ENCODE data around the gene FYN.
A peak's percentile ranks its signal among the peaks of the same experiment; 100 is the strongest.

The FYN gene

DNA sequence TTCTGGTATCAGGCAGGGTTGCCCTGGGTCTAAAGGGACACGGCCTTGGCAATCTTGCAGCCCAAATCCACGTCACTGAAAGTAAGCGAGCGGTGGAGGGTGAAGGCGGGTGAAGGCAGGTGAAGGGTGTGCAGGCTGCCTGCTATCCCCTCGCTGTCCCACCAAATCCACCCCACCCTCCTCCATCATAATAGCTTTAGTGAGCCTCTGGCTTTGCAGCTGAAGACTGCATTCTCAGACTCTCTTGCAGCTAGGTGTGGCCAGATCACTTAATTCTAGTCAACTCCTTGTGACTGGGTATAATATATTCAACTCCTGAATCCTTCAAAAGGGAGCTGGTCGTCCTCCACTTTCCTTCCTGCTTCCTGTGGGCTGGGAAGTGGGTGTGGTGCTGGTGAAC lies 140.9 kb downstream of the FYN start:
- DNase-seq: no peak

DNA sequence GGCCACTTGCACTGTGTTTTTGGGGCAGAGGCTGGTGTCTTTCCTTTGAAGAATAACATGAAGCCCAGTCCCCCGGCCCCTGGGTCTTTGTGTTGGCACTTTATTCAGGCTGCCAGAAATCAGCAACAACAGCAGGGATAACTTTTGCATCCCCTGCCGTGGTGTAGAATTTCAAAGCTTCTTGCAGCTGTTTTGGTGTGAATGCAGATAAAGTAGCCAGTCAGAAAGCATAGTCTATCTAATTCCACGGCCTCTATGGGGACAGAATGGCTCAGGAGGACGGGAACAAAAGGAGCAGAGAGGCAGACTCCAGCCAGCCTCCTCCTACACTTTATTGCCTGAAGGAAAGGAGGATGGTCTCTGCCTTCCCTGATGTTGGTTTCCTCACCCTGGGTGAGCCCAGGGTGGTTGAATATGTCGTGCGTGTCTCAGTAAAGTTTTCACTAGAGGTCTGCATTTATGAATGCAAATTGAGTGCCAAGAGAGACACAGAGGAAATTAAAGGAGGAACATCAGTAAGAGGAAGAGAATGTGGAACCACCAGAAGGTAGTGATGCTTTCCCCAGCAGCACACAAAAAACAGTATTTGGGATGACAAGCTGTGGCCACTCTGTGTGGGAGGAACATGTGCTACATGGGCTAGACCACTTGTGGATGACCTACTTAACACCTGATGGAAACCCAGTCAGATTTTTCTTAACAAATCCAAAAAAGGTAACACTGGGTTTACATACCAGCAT lies 141.6 kb downstream of the FYN start:
- DNase-seq: no peak

- DNase-seq: peak in 47 of 56 donors; percentile 11 to 84 (median 56)
Observed at GRCh38 chr6:111730864-111731263, 142.4 kb downstream of the FYN start.

GRCh38 chr6:111727802-111728201 lies 145.4 kb downstream of the FYN start:
- peak in 1 of 56 donors; percentile 25 for DNase-seq

DNA sequence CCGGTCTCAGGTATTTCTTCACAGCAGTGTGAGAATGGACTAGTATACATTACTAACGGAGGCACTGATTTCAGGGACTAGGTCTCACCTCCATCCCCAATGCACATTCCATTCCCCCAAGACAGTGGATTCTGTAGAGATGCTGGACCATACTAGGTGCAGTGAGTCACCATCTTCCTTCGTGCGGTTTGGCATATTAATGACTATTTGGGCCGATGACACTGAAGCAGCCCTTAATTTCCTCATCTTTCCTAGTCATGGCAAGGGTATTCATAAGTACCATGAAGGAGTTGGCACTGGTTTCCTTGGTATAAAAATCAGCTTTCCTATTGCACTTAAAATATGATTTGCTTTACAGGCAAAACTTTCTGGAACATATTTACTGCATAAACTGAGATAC lies 146.2 kb downstream of the FYN start:
- DNase-seq: no peak

- DNase-seq: peak in 22 of 56 donors; percentile 9 to 63 (median 30)
Observed at GRCh38 chr6:111725446-111726112, 147.7 kb downstream of the FYN start.

GRCh38 chr6:111724505-111724904 lies 148.7 kb downstream of the FYN start:
- DNase-seq: no peak

DNA sequence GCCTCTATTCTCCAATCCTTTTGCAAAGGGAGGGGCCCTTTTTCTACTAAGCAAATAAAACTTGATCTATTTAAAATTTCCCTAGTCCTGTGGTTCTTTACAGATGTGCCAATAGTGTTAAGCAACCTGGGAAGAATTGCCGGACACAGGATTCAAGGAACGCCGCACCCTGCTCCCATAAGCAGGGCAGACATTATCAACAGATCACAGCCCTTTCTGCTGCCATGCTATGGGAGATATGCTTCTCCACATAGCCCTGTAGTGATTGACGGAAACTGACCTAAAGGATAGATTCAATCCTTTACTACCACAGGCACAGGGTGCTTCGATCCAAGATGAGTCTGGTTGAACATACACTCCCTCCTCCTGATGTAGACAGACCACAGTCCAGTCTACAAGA lies 149.2 kb downstream of the FYN start:
- DNase-seq: no peak

GRCh38 chr6:111723412-111723970 lies 149.8 kb downstream of the FYN start:
- no peak for DNase-seq

DNA sequence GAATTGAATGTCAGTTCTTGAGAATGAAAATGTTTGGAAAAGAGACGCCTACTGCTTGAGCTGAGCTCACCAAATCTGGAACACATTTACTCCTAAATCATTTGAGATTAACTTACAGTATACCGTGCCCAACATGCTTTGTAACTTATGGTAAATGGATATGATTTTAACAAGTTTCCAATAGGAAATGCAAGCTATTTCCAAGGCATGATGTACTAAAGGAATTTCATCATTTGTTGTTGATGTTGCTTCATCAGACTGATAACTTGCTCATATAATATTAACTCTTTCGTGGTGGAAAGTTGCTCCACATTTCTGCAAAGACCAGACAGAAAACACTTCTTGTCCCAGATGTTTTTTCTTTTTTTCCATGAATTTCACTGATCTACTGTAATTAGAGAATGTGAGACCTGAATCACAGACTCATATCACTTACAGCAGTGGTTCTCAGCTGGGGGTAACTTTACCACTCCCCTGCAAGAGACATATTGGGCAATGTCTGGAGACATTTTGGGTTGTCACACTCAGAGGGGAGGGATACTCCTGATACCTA lies 151.0 kb downstream of the FYN start:
- DNase-seq: no peak

DNA sequence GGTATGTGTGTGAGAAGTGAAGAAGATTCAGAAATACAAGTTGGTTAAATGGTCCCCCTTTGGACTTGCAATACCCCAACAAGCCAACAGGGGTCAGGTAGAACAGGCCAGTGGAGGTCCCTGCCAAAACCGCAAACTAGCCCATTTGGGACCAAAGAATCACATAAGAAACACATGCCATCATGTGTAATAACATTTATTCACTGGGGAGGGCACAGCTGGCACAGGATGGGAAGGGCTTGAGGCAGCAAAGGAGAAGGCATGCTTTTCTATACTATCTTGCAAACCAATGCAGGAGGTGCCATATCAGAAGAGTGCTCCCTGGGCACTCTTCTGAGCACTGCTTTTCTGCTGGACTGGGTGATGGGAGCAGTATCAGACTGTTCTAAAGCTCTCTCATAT lies 151.5 kb downstream of the FYN start:
- DNase-seq: no peak

- DNase-seq: no peak
Observed at GRCh38 chr6:111720931-111721496, 152.2 kb downstream of the FYN start.

- no peak for DNase-seq
Observed at GRCh38 chr6:111718990-111719389, 154.3 kb downstream of the FYN start.

DNA sequence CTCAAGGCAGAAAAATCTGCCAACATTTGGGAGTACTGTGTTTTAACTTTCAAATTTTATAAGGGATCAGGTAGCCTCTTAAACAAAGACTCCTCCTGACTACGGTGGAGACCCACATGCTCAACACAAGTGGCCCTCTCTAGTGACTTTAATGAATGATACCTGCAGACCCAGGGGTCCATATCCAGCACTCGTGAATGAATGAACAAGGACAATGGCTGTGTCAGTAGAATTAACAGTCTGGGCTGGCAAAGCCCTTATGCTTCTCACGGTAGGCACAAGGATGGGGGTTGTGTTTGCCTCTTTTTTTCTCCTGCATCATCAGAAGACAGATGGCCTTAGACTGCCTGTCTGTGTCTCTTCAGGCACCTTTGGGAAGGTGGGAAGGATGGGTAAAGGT lies 154.9 kb downstream of the FYN start:
- no peak for DNase-seq

GRCh38 chr6:111717621-111718020 lies 155.6 kb downstream of the FYN start:
- DNase-seq: no peak

DNA sequence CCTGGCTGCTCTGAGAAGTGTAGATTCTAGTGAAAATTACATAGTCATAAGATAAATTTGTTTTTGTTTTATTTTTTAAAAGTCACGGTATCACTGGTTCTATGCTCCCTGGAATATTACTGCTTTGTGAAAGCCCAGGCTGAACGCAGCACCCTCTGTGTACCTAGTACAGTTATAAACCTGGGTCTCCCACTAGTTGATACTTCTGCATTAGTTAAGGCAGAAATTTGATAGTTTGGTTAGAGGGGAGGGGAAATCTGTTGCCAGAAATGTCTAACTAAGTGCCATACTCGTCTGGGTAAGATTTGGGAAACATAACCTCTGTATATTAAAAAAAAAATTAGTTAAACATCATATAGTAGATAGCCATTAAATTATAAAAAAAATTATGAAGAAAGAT lies 156.9 kb downstream of the FYN start:
- no peak for DNase-seq

DNA sequence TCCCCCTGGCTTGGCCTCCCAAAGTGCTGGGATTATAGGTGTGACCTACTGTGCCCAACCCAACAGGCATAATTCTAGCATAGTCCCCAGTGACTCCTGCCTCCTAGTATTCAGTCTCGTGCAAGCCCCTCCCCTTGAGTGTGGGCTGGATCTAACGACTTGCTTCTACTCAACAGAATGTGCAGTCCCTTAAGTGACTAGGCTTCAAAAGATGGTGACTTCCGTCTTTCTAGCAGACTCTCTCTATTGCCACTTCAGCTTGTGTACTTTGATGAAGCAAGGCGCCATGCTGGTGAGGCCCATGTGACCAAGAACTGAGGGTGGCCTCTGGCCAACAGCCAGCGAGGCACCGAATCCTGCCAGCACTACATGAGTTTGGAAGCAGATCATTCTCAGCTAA lies 157.9 kb downstream of the FYN start:
- DNase-seq: peak in 25 of 56 donors; percentile 11 to 71 (median 32)

DNA sequence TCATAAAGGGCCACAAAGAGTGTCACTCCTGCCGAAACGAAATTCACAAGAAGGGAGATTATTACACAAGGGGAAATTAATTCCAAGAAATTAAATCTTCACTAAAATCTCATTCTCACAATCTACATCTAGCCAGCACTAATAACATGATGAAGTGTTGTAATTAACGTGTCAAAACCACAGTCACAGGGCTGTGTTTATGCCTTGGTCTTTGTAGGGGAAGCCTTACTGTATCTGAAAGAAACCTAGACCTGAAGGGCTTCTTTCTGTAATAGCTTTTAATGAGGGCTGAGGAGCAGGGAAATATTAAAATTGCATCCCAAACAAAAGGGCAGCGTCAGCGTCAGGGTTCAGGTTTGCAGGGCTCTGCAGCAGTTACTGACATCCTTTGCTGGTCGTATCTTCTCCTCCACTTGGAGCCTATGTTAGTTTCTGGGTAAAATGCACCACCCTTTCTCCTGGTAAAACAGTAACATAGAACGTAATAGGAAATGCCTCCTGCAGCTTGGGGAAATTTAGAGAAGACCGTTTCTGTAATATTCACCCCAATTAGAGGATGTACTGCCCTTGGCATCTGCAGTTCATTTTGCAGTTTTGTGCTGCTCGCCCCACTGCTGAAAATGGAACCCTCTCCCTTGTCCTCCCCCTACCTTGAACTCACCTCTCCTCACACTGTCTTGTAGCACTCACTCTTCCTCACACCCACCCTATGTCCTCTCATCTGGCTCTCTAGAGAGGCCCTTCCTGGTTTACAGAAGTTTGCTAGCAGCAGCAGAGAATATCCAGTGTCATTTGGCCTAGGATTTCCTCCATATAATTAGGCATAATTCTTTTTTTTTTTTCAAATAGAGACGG lies 158.6 kb downstream of the FYN start:
- no peak for DNase-seq

GRCh38 chr6:111713811-111714210 lies 159.4 kb downstream of the FYN start:
- no peak for DNase-seq

GRCh38 chr6:111713236-111713635 lies 160.0 kb downstream of the FYN start:
- DNase-seq: peak in 1 of 56 donors; percentile 27
